Activated CD4-positive, alpha-beta T cell treated with anti-CD3 and anti-CD28 coated beads for 48 hours (primary cell): ENCODE measurements around the gene KAT5.
"Not testable (repeated sequence)": the region's sequence is repeated elsewhere in the genome, so short reads cannot be mapped to it uniquely, and the experiment has no call there.

Experiments used
- DNase-seq: peaks from one replicate; pipeline ENCODE4 v3.0.0-alpha.2; 2020

KAT5 gene

GRCh38 chr11:65710421-65710820, 1.6 kb upstream of the KAT5 start:
- DNase-seq, result no peak

- no peak for DNase-seq
Observed at GRCh38 chr11:65712633-65713076, 603 bp downstream of the KAT5 start.

- DNase-seq, result no peak
Observed at GRCh38 chr11:65713212-65713969, 1.3 kb downstream of the KAT5 start.

- DNase-seq, result no peak
Observed at GRCh38 chr11:65714433-65714832, 2.4 kb downstream of the KAT5 start.

- no peak for DNase-seq
Observed at GRCh38 chr11:65716302-65716701, 4.2 kb downstream of the KAT5 start.

- no peak for DNase-seq
Observed at GRCh38 chr11:65716774-65717405, 4.8 kb downstream of the KAT5 start.

- no peak for DNase-seq
Observed at GRCh38 chr11:65717906-65718305, 5.9 kb downstream of the KAT5 start.

- DNase-seq, result no peak
Observed at GRCh38 chr11:65718531-65718930, 6.5 kb downstream of the KAT5 start.

GRCh38 chr11:65718964-65719492, 7.0 kb downstream of the KAT5 start:
- DNase-seq, result no peak

GRCh38 chr11:65719871-65720210, 7.8 kb downstream of the KAT5 start:
- DNase-seq, result peak; percentile 56

- peak; percentile 88 for DNase-seq
Observed at GRCh38 chr11:65720211-65720934, 8.3 kb downstream of the KAT5 start, which contains the start of gene RNASEH2C. RNASEH2C (minus strand) TSS chr11:65720798; CDS start chr11:65720758, 40 bp downstream.

GRCh38 chr11:65722261-65722660, 10.2 kb downstream of the KAT5 start:
- DNase-seq, result no peak

- DNase-seq, result no peak
Observed at GRCh38 chr11:65726660-65727059, 14.6 kb downstream of the KAT5 start.

- no peak for DNase-seq
Observed at GRCh38 chr11:65727865-65728264, 15.8 kb downstream of the KAT5 start.

- no peak for DNase-seq
Observed at GRCh38 chr11:65730461-65730860, 18.4 kb downstream of the KAT5 start.

- not testable (repeated sequence) for DNase-seq
Observed at GRCh38 chr11:65735111-65735510, 23.1 kb downstream of the KAT5 start.

- DNase-seq, result no peak
Observed at GRCh38 chr11:65736810-65737209, 24.8 kb downstream of the KAT5 start.

- no peak for DNase-seq
Observed at GRCh38 chr11:65739022-65739421, 27.0 kb downstream of the KAT5 start.

GRCh38 chr11:65741185-65741584, 29.1 kb downstream of the KAT5 start:
- DNase-seq, result no peak

- no peak for DNase-seq
Observed at GRCh38 chr11:65742353-65742752, 30.3 kb downstream of the KAT5 start.

GRCh38 chr11:65743681-65744025, 31.6 kb downstream of the KAT5 start:
- DNase-seq, result no peak

- DNase-seq, result peak; percentile 26
Observed at GRCh38 chr11:65744026-65744698, 32.1 kb downstream of the KAT5 start.

- no peak for DNase-seq
Observed at GRCh38 chr11:65744699-65745042, 32.6 kb downstream of the KAT5 start.
